ENCODE results near the gene OR10H4. TPM values are rescaled to one million over a fixed set of nuclear protein-coding genes. Genes with fewer than 3 reads are reported as not detected.

Gene OR10H4
- total RNA-seq, 2 experiments from 2014 or later, result not detected

DNA sequence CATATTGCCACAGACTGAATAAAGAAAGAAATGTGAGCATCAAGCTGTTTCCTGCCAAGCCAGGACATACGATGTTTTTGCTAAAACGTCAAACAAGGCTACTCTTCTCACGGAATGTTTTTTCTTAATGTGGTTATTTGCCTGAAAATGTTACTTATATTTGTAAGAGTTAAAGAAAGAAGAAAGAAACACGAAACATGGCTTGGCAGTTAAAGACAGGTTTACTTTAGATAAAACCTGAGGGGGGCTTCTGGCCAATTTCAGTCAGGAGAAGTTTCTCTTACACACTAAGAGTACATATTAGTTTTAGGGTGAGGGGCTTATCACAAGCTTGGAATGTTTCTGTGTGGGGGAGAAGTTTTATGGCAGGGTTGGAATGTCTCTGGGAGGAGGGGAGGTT is 4.4 kb upstream of the OR10H4 start:
- no peak for DNase-seq
- Mint-ChIP-seq H3K36me3 (ENCODE audit: low read depth) (peaks cover 8% of the 10 kb centered on the region), H3K4me3 (no peak overlapping the region), H3K27ac (no peak overlapping the region), H3K9me3 (peaks cover 20% of the 10 kb centered on the region), H3K27me3 (peaks cover 32% of the 10 kb centered on the region), H3K4me1 (ENCODE audit: low read depth) (no peaks in the 10 kb centered on the region)
- intact Hi-C loops (cut with micrococcal nuclease), result no loop called here
- ATAC-seq, result no peak
- CTCF ChIA-PET, result no interaction called here
- POLR2A ChIA-PET, result no interaction called here
- TF ChIP-seq CTCF (IDR thresholded peaks at IDR 0.05), result no peak

DNA sequence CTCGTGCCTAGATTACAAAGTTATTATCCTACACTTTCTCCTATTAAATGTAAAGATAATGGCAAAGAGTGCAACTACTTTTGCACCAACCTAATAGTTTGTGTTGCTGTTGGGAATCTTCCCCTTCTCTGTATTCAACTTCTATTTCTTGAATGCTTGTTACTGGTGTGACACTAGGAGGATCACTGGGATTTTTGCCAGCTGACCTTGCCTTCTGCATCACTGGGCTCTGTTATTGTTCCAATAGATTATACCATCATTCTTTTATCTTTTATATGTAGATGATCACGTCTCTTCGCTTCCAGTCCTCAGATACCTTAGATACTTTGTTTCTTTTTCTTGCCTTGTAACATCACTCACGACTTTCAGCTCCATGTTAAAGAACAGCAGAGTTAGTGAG is 3.5 kb upstream of the OR10H4 start:
- no peaks in the 10 kb centered on the region for H3K4me1 Mint-ChIP-seq (ENCODE audit: low read depth)
- ChIA-PET CTCF (no interaction called here), POLR2A (no interaction called here)
- H3K4me3 Mint-ChIP-seq, result no peak overlapping the region
- TF ChIP-seq CTCF (IDR thresholded peaks at IDR 0.05), result no peak
- no peak for ATAC-seq
- peaks cover 8% of the 10 kb centered on the region for H3K36me3 Mint-ChIP-seq (ENCODE audit: low read depth)
- peaks cover 29% of the 10 kb centered on the region for H3K27me3 Mint-ChIP-seq
- intact Hi-C loops (cut with micrococcal nuclease), result no loop called here
- H3K27ac Mint-ChIP-seq, result no peak overlapping the region
- DNase-seq, result no peak
- H3K9me3 Mint-ChIP-seq, result peaks cover 20% of the 10 kb centered on the region

GRCh38 chr19:15954820-15955219 is 6.0 kb downstream of the OR10H4 start:
- ChIA-PET CTCF (no interaction called here), POLR2A (no interaction called here)
- no peak overlapping the region for H3K4me3 Mint-ChIP-seq
- no peak for TF ChIP-seq CTCF (IDR thresholded peaks at IDR 0.05)
- H3K27ac Mint-ChIP-seq, result no peak overlapping the region
- H3K4me1 Mint-ChIP-seq (ENCODE audit: low read depth), result no peaks in the 10 kb centered on the region
- no peaks in the 10 kb centered on the region for H3K36me3 Mint-ChIP-seq (ENCODE audit: low read depth)
- intact Hi-C loops (cut with micrococcal nuclease), result no loop called here
- peaks cover 33% of the 10 kb centered on the region for H3K27me3 Mint-ChIP-seq
- ATAC-seq (no peak), DNase-seq (no peak)
- no peaks in the 10 kb centered on the region for H3K9me3 Mint-ChIP-seq

GRCh38 chr19:15962319-15962718 is 13.5 kb downstream of the OR10H4 start:
- Mint-ChIP-seq H3K27ac (no peak overlapping the region), H3K9me3 (no peaks in the 10 kb centered on the region), H3K36me3 (ENCODE audit: low read depth) (no peaks in the 10 kb centered on the region), H3K4me1 (ENCODE audit: low read depth) (no peaks in the 10 kb centered on the region), H3K27me3 (peaks cover 27% of the 10 kb centered on the region), H3K4me3 (no peak overlapping the region)
- ChIA-PET POLR2A (no interaction called here), CTCF (no interaction called here)
- intact Hi-C loops (cut with micrococcal nuclease), result no loop called here
- TF ChIP-seq CTCF (IDR thresholded peaks at IDR 0.05), result no peak
- ATAC-seq, result no peak
- peak; percentile 16 for DNase-seq

DNA sequence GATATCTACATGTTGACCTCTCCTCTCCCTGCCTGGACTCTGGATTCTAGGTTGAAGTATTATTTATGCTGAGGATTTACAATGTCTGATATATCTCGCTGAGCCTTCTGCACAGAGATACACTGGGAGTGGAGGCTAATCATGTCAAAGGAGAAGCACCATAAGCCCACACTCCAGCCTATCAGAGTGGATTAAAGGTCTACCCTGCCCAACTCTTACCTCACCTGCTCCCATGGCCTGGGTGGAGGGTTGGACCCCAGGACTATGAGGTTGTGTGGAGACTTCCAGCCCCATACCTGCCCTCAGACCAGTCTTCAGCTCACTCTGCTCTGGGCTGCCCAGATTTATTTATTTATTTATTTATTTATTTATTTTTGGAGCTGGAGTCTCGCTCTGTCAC is 15.4 kb downstream of the OR10H4 start:
- H3K36me3 Mint-ChIP-seq (ENCODE audit: low read depth), result no peaks in the 10 kb centered on the region
- no peak overlapping the region for H3K27ac Mint-ChIP-seq
- POLR2A ChIA-PET, result no interaction called here
- intact Hi-C loops (cut with micrococcal nuclease), result no loop called here
- H3K4me3 Mint-ChIP-seq, result no peak overlapping the region
- DNase-seq (no peak), ATAC-seq (no peak)
- no peak for TF ChIP-seq CTCF (IDR thresholded peaks at IDR 0.05)
- H3K9me3 Mint-ChIP-seq, result no peaks in the 10 kb centered on the region
- CTCF ChIA-PET, result no interaction called here
- peaks cover 19% of the 10 kb centered on the region for H3K27me3 Mint-ChIP-seq
- no peaks in the 10 kb centered on the region for H3K4me1 Mint-ChIP-seq (ENCODE audit: low read depth)

Measured in activated CD8-positive, alpha-beta T cell treated with anti-CD3 and anti-CD28 coated beads for 36 hours (primary cell).